ENCODE measurements around the gene FOCAD.

FOCAD gene

DNA sequence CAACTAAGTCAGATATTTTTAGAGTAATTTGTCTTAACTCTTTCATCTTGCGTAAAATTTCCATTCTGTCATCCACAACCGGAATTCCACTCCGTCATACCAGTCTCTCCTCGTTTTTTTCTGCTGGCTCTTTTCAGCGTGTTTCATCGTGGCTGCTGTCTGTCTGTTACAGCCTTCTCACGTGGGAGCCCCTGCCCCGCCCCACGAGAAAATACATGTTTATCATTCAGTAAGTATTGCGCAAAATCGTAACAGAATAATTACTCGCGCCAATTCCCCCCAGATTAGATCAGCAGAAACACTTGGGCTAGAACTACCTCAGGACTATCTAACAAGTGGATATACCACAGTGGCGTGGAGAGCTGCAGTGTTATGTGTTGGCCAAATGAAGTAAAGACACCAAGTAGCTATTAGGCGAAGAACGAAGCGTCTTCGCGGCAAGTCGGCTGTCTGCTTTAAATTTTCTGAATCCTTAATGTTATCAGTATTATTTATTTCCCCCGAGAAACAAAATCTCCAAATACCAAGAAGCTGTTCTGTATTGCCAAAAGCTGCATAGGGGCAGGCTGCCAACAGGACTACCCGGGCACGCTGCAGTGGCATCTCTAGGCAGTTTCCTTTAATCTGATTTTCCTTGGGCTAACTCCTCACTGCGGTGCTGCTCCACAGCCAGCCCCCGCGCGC, 566 bp upstream of the FOCAD start:
- DNase-seq (ENCODE audit: low read depth): peak; percentile 21

DNA sequence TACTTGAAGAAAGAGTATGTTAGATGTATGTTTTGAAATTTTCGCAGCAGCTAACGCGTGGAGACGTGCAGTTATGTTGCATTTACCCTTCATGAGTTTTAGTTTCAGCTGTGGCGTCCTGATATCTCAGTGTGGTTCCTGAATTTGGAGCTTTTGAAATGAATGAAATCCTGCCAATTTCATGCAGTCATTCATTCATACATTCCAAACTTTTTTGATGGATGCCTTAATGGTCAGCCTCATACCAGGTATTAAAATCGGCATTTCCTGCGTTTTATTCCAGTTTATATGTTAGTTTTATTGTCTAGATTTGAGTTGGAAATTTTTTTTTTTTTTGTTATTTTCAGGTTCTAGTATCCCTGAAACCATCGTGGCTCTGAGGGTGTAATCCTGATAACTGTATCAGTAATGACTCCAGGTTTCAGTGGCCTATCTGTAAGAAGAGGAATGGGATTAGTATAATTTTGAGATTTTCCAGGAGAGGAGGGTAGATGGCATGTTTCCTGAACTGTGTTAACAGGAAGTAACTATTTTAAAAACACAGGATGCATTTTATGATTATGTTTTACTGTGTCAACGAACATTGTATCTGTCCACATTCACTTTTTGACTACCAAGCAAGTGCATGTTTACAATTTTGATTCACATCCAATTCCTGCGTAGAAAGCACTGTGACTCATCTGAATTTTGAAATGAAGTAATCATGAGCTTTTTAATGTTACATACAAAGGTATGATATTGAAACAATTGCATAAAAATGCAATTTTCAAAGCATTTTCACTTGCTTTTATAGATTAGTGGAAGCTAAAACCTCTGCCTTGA, 1.0 kb downstream of the FOCAD start:
- no peak for DNase-seq (ENCODE audit: low read depth)

DNA sequence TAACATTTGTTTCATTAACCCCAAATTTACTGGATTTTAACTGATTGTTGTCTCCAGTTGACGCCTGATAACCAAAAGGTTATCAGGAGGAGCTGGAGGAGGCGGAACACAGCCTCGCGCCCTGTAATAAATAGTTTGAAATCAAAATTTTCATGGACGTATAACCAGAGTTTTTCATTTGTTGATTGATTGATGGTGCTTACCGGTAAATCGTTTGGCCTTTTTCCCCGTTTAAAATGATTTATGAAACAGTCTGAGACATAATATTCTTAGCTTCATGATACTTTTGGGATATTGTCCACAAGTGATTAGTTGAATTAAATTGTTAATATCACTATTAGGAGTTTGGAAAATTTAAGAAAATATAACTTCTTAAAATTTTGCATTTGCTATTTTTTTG, 1.7 kb downstream of the FOCAD start:
- no peak for DNase-seq (ENCODE audit: low read depth)

- DNase-seq (ENCODE audit: low read depth): no peak
Measured at GRCh38 chr9:20689833-20690232, 5.8 kb downstream of the FOCAD start.

DNA sequence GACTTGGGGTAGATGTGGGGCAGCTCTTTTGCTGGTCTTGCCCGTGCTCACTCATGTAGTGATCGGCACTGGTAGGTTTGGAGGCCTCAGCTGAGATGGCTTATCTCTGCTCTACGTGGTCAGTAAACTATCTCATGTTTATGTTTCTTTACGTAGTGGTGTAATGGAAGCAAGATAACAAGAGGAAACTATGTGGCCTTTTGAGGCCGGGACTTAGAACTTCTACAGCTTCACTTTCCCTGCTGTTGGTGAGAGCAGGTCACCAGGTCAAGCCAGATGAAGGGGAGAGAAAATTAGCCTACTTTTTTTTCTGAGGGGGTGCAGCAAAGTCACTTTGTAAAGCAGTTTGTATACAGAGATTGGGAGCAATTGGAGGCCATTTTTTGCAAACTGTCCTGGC, 8.5 kb downstream of the FOCAD start:
- DNase-seq (ENCODE audit: low read depth): no peak

DNA sequence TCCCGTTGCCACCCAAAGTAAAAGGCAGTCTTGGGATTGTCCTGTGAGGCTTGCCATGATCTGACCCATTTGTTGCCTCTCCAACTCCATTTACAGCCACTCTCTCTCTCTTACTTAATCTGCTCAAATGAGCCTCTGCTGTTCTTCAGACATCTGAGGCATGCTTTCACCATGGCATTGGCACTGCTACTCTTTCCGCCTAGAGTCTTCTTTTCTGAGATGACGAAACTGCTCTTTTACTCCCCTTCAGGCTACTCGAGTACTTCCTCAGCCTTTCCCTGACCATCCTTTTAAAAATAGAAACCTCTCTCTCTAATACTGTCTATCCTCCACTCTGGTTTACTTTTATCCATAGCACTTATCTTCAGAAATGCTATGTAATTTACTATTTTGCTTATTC, 9.0 kb downstream of the FOCAD start:
- no peak for DNase-seq (ENCODE audit: low read depth)

GRCh38 chr9:20694248-20694647, 10.2 kb downstream of the FOCAD start:
- DNase-seq (ENCODE audit: low read depth): no peak

- no peak for DNase-seq (ENCODE audit: low read depth)
Measured at GRCh38 chr9:20697021-20697719, 13.1 kb downstream of the FOCAD start.

- DNase-seq (ENCODE audit: low read depth): no peak
Measured at GRCh38 chr9:20698782-20699181, 14.7 kb downstream of the FOCAD start.

- no peak for DNase-seq (ENCODE audit: low read depth)
Measured at GRCh38 chr9:20701060-20701459, 17.0 kb downstream of the FOCAD start.

- DNase-seq (ENCODE audit: low read depth): no peak
Measured at GRCh38 chr9:20702570-20702969, 18.5 kb downstream of the FOCAD start.

DNA sequence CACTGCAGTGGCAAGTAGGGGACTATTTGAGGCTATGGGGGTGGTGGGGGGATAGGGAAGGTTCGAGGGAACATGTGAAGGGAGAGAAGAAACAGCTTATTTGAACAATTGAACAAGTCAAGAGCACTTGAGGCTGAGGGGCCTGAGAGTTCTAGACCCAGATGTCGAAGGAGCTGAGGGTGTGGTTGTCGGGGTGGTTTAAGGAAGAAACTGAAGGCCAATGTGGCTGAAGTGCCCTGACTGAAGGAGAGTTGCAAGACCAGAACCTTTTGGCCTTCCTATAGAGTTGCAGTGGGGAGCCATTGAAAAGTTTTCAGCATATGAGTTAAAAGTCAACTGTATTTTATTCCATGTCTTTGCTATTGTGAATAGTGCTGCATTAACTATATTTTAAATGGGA, 19.1 kb downstream of the FOCAD start:
- no peak for DNase-seq (ENCODE audit: low read depth)

DNA sequence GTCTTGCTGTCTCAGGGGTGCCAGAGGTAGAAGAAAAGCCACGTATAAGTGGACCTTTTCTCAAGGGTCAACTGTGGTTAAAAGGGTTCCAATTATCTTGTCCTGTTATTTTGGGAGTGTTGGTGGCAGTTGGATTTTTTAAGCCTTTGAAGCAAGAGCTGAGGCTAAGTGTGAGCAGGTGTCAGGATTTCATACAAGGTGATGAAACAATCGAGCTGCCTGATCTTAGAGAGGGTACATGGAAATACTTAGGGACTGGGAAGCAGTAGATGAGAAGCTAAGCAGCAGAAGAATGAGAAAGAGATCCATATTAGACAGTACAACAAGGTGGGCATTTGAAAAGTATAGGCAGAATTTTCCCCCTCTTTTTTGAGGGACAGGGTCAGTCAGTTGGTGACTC, 23.6 kb downstream of the FOCAD start:
- no peak for DNase-seq (ENCODE audit: low read depth)

DNA sequence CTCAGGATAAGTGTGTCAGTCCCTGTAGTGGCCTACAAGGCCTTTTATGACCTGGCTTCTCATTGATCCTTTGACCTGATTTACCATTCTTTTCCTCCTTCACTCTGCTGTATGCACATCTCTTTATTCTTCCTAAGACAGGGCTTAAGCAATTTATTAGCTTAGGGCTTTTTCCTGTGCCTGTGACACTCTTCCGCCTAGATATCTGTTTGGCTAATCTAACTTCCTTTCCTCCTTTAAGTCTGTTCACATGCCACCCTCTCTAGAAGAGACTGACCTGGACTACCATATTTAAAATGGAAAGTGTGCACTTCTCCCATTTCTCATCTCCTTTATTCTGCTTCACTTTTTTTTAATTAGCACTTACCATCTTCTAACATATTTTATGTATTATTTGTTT, 29.1 kb downstream of the FOCAD start:
- no peak for DNase-seq (ENCODE audit: low read depth)

- no peak for DNase-seq (ENCODE audit: low read depth)
Measured at GRCh38 chr9:20714442-20715415, 30.7 kb downstream of the FOCAD start.

- DNase-seq (ENCODE audit: low read depth): no peak
Measured at GRCh38 chr9:20722221-20722620, 38.2 kb downstream of the FOCAD start.

GRCh38 chr9:20725675-20726074, 41.6 kb downstream of the FOCAD start:
- DNase-seq (ENCODE audit: low read depth): no peak

- DNase-seq (ENCODE audit: low read depth): no peak
Measured at GRCh38 chr9:20726144-20726543, 42.1 kb downstream of the FOCAD start.

DNA sequence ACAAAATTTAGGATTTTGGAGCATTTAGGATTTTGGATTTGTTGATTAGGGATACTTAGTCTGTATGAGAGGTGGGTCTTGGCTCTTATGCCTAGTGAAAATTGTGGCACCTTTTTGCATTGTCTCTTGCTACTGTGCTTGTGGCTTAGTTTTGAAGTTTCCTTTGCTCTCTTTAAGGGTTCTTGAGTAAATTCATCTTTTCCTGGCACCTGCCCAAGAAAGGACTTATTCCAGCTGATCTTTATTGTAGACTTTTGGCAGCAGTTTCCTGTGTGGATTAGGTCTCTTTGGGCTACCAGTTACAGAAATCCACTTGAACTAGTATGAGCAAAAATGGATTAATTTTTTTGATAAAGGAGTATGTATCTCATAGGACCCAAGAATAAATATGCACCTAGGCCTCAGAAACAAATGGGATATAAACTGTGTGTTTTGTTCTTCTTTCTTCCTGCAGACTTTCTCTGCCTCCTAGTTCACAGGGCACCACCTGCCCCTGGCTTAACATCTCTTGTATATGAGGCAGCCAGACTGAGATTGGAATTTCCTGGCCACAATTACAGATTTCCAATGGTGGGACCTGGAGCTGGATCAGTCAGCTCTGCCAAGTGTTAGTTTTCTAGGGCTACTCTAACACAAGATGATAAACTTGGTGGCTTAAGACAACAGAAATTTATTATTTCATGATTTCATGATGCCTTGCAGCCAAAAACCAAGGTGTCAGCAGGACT, 44.6 kb downstream of the FOCAD start:
- no peak for DNase-seq (ENCODE audit: low read depth)

DNA sequence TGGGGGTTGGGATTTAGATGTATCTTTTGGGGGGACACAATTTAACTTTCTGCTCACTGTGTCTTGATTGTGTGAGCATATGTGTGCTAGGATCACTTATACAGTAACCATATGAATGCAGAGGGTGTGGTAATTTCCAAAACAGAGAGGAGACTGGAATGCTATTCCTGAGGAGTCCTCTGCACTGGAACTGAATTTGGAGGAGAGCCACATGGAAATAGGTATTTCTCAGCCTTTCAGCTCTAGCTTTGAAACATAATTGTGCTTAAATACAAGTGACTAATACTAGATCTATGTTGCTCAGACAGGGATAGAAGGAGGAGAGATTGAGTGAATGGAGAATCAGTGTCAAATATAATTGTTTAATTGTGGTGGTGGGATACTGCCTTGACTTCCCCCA, 45.5 kb downstream of the FOCAD start:
- no peak for DNase-seq (ENCODE audit: low read depth)

- no peak for DNase-seq (ENCODE audit: low read depth)
Measured at GRCh38 chr9:20732118-20732517, 48.1 kb downstream of the FOCAD start.

Data from T-helper 22 cell (primary cell).